ENCODE results near the gene TRPV6. TPM values are rescaled to one million over a fixed set of nuclear protein-coding genes. Genes with fewer than 3 reads are reported as not detected.

Gene TRPV6
- total RNA-seq, 1 donor from 2014 or later = 0.27 TPM

DNA sequence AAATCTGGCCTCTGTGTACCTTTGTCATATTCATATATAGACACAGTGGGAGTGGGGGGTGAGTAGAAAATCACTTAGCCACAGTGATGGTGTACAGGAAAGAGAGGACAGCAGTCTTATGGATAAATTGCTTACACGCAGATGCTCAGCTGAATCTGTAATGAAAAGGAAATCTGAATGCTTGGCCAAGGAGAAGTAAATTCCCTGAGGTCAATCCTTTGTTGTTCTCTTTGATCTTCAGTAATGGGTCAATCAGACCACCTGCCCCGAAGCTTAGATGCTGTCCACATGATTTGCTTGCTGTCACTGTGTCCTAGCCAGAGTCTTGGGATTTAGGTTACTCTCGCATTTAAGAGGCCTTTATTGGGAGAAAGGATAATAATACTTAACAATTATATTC lies 49.1 kb downstream of the TRPV6 start:
- Mint-ChIP-seq H3K36me3 (ENCODE audit: unreplicated experiment) (no peaks in the 10 kb centered on the region), H3K27ac (ENCODE audit: unreplicated experiment) (peak overlapping the region; percentile 72), H3K9me3 (ENCODE audit: unreplicated experiment) (peaks cover under 1% of the 10 kb centered on the region), H3K27me3 (ENCODE audit: unreplicated experiment) (no peaks in the 10 kb centered on the region), H3K4me1 (ENCODE audit: low read depth, unreplicated experiment) (peaks cover 3% of the 10 kb centered on the region), H3K4me3 (ENCODE audit: unreplicated experiment) (no peak overlapping the region)
- TF ChIP-seq, protein P1, sequence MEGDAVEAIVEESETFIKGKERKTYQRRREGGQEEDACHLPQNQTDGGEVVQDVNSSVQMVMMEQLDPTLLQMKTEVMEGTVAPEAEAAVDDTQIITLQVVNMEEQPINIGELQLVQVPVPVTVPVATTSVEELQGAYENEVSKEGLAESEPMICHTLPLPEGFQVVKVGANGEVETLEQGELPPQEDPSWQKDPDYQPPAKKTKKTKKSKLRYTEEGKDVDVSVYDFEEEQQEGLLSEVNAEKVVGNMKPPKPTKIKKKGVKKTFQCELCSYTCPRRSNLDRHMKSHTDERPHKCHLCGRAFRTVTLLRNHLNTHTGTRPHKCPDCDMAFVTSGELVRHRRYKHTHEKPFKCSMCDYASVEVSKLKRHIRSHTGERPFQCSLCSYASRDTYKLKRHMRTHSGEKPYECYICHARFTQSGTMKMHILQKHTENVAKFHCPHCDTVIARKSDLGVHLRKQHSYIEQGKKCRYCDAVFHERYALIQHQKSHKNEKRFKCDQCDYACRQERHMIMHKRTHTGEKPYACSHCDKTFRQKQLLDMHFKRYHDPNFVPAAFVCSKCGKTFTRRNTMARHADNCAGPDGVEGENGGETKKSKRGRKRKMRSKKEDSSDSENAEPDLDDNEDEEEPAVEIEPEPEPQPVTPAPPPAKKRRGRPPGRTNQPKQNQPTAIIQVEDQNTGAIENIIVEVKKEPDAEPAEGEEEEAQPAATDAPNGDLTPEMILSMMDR (IDR thresholded peaks at IDR 0.05; ENCODE audit: partially characterized antibody, unreplicated experiment) = no peak
- no peak for DNase-seq

DNA sequence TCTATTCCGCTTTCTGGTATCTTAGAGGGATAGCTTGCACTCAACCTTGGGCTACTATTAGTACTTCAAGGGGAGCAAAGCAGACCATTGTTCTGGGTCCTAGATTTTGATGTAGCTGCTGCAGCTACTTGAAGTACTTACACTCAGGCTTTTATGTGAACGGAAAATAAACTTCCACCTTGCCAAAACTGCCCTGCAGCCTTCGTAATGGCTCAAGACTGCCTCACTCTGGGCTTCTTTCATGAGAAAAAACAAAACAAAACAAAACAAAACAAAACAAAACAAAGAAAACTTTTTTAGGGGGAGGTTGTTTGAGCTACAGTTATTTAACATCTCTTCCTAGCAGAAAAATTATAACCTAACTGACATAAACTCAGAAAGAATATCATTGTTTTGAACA lies 50.1 kb downstream of the TRPV6 start:
- TF ChIP-seq, protein P1 (IDR thresholded peaks at IDR 0.05; ENCODE audit: partially characterized antibody, unreplicated experiment) = no peak
- no peaks in the 10 kb centered on the region for H3K27me3 Mint-ChIP-seq (ENCODE audit: unreplicated experiment)
- H3K27ac Mint-ChIP-seq (ENCODE audit: unreplicated experiment) = no peak overlapping the region
- no peaks in the 10 kb centered on the region for H3K9me3 Mint-ChIP-seq (ENCODE audit: unreplicated experiment)
- H3K4me3 Mint-ChIP-seq (ENCODE audit: unreplicated experiment) = no peak overlapping the region
- DNase-seq = no peak
- peaks cover 3% of the 10 kb centered on the region for H3K4me1 Mint-ChIP-seq (ENCODE audit: low read depth, unreplicated experiment)
- H3K36me3 Mint-ChIP-seq (ENCODE audit: unreplicated experiment) = no peaks in the 10 kb centered on the region

DNA sequence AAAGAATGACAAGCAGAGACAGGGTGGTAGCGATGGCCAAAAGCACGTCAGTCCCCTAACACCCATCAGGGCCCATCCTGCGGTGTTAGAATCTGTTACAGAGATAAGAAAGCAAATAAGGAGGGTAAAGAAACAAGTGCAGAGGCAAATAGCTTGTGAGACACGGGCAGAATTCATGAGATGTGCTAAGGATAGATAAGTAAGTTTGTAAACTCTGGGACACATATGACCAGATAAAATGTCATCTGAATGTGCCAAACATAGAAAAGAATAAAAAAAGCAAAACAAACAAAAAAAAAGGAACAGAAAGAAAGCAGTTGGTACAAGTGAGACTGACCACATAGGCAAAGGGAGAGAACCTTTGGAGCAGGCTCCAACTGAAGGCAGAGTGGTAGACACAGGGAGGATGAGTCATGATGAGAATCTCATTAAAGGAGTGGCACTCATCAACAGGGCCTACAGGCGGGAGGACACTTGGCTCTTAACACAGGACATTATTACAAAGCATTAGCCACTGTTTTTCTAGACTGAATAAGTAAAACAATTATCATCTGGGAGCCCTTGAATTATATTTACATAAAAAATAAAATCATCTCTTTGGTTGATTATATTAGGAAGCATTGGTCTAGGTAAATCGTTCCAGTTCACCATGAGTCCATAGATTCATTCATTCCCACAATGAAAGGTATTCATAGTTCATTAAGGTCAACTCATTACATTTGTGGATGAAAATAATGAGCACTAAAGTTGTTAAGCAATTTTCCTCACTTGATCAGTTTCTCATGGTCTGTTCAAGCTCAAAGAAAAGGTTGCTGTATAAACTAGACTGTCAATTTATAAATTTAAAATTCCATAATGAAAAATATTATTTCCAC lies 52.1 kb downstream of the TRPV6 start:
- TF ChIP-seq, protein P1 (IDR thresholded peaks at IDR 0.05; ENCODE audit: partially characterized antibody, unreplicated experiment) = no peak
- H3K4me3 Mint-ChIP-seq (ENCODE audit: unreplicated experiment) = no peak overlapping the region
- peaks cover 2% of the 10 kb centered on the region for H3K27me3 Mint-ChIP-seq (ENCODE audit: unreplicated experiment)
- no peak overlapping the region for H3K27ac Mint-ChIP-seq (ENCODE audit: unreplicated experiment)
- H3K36me3 Mint-ChIP-seq (ENCODE audit: unreplicated experiment) = no peaks in the 10 kb centered on the region
- no peak for DNase-seq
- no peaks in the 10 kb centered on the region for H3K4me1 Mint-ChIP-seq (ENCODE audit: low read depth, unreplicated experiment)
- no peaks in the 10 kb centered on the region for H3K9me3 Mint-ChIP-seq (ENCODE audit: unreplicated experiment)

DNA sequence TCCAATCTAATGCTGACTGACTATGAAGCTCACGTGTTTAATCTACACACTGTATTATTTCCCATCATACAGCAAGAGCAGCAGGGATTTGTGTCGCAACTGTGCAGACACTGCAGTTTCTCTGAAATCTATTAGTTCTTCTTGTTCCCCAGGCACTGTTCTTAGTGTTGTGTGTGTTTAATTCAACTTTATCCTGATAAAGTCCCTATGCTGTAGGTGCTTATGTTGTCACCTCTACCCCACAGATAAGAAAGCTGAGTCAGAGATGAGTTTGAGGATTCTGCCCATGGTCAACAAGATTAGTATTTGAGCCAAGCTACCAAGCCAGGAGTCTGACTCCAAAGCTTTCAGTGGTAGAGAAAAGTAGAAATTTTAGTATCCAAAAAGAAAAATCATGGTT lies 53.1 kb downstream of the TRPV6 start:
- Mint-ChIP-seq H3K27me3 (ENCODE audit: unreplicated experiment) (peaks cover 2% of the 10 kb centered on the region), H3K36me3 (ENCODE audit: unreplicated experiment) (no peaks in the 10 kb centered on the region), H3K9me3 (ENCODE audit: unreplicated experiment) (no peaks in the 10 kb centered on the region), H3K4me1 (ENCODE audit: low read depth, unreplicated experiment) (no peaks in the 10 kb centered on the region), H3K4me3 (ENCODE audit: unreplicated experiment) (no peak overlapping the region), H3K27ac (ENCODE audit: unreplicated experiment) (no peak overlapping the region)
- no peak for DNase-seq
- TF ChIP-seq, protein P1 (IDR thresholded peaks at IDR 0.05; ENCODE audit: partially characterized antibody, unreplicated experiment) = no peak

DNA sequence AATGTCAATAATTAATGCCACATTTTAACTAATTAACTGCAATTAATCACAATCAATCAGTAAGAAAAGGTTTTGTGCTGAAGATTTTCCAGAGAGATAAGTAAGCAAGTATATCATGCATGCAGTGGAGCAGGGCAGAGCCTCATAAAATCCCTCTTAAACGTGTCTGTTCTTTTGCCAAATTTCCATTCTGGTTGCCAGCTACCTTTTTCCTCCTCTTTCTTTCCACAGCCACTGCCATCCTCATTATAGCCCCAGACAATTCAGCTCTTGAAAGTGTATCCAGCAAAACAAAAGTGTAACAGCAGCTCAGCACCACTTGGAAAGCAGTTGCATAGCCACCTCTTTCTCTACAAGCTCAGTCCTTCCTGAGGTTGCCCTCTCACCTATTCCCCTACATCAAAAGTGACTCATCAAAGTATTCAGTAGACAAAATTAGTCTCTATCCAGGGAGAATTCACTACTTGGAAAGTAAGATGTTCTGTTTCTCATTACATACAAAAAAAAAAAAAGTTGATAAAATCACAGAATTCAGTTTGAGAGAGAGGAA lies 57.5 kb downstream of the TRPV6 start:
- H3K27me3 Mint-ChIP-seq (ENCODE audit: unreplicated experiment) = peaks cover 2% of the 10 kb centered on the region
- H3K27ac Mint-ChIP-seq (ENCODE audit: unreplicated experiment) = no peak overlapping the region
- H3K4me1 Mint-ChIP-seq (ENCODE audit: low read depth, unreplicated experiment) = no peaks in the 10 kb centered on the region
- peaks cover 2% of the 10 kb centered on the region for H3K9me3 Mint-ChIP-seq (ENCODE audit: unreplicated experiment)
- TF ChIP-seq, protein P1 (IDR thresholded peaks at IDR 0.05; ENCODE audit: partially characterized antibody, unreplicated experiment) = no peak
- no peak overlapping the region for H3K4me3 Mint-ChIP-seq (ENCODE audit: unreplicated experiment)
- DNase-seq = no peak
- H3K36me3 Mint-ChIP-seq (ENCODE audit: unreplicated experiment) = peaks cover 4% of the 10 kb centered on the region
